ENCODE measurements around the gene ZNF385C. TPM values are rescaled to one million over a fixed set of nuclear protein-coding genes. Genes with fewer than 3 reads are reported as not detected.

Gene ZNF385C
- total RNA-seq, 2 donors from 2014 or later, result 1.4 to 2.1 TPM

- H3K36me3 Mint-ChIP-seq (ENCODE audit: low read depth), result peaks cover 91% of the 10 kb centered on the region
- TF ChIP-seq, protein P1, sequence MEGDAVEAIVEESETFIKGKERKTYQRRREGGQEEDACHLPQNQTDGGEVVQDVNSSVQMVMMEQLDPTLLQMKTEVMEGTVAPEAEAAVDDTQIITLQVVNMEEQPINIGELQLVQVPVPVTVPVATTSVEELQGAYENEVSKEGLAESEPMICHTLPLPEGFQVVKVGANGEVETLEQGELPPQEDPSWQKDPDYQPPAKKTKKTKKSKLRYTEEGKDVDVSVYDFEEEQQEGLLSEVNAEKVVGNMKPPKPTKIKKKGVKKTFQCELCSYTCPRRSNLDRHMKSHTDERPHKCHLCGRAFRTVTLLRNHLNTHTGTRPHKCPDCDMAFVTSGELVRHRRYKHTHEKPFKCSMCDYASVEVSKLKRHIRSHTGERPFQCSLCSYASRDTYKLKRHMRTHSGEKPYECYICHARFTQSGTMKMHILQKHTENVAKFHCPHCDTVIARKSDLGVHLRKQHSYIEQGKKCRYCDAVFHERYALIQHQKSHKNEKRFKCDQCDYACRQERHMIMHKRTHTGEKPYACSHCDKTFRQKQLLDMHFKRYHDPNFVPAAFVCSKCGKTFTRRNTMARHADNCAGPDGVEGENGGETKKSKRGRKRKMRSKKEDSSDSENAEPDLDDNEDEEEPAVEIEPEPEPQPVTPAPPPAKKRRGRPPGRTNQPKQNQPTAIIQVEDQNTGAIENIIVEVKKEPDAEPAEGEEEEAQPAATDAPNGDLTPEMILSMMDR (conservative IDR thresholded peaks at IDR 0.05), result no peak
- H3K4me3 ChIP-seq (ENCODE audit: low read length), result no peak overlapping the region
- no peaks in the 10 kb centered on the region for H3K9me3 ChIP-seq (ENCODE audit: control insufficient read depth, low read length)
- H3K27me3 ChIP-seq (ENCODE audit: control insufficient read depth, insufficient read depth, low read length, poor library complexity, severe bottlenecking), result no peaks in the 10 kb centered on the region
- no peak for DNase-seq
- no peak overlapping the region for H3K27ac ChIP-seq (ENCODE audit: low read depth, low read length)
- no peak overlapping the region for H3K27ac Mint-ChIP-seq
- H3K27me3 Mint-ChIP-seq (ENCODE audit: insufficient read depth), result no peaks in the 10 kb centered on the region
- no peak overlapping the region for H3K9ac ChIP-seq (ENCODE audit: extremely low read depth, low read length, poor library complexity, severe bottlenecking)
- H3K4me1 ChIP-seq (ENCODE audit: control insufficient read depth, insufficient read depth, low read length), result no peaks in the 10 kb centered on the region
- H3K4me1 Mint-ChIP-seq, result no peaks in the 10 kb centered on the region
- 96 to 100% methylated on average over 2 to 3 of the region's 3 CpGs for WGBS, 2 experiments (ENCODE audit: insufficient coverage in 1 of 2, insufficient read length in 1 of 2)
- H3K36me3 ChIP-seq (ENCODE audit: control insufficient read depth, insufficient read depth, low read length), result peaks cover 95% of the 10 kb centered on the region
- no peaks in the 10 kb centered on the region for H3K9me3 Mint-ChIP-seq
- no peak overlapping the region for H3K4me3 Mint-ChIP-seq
These were observed 110.6 kb downstream of the ZNF385C start for GRCh38 chr17:41987642-41988041.

GRCh38 chr17:41986634-41987033 is 111.6 kb downstream of the ZNF385C start:
- H3K27me3 ChIP-seq (ENCODE audit: control insufficient read depth, insufficient read depth, low read length, poor library complexity, severe bottlenecking), result no peaks in the 10 kb centered on the region
- peaks cover 97% of the 10 kb centered on the region for H3K36me3 ChIP-seq (ENCODE audit: control insufficient read depth, insufficient read depth, low read length)
- Mint-ChIP-seq H3K9me3 (no peaks in the 10 kb centered on the region), H3K27ac (no peak overlapping the region), H3K4me1 (no peaks in the 10 kb centered on the region), H3K4me3 (no peak overlapping the region), H3K27me3 (ENCODE audit: insufficient read depth) (no peaks in the 10 kb centered on the region), H3K36me3 (ENCODE audit: low read depth) (peaks cover 91% of the 10 kb centered on the region)
- H3K4me1 ChIP-seq (ENCODE audit: control insufficient read depth, insufficient read depth, low read length), result no peaks in the 10 kb centered on the region
- no peak for DNase-seq
- H3K27ac ChIP-seq (ENCODE audit: low read depth, low read length), result no peak overlapping the region
- no peak overlapping the region for H3K9ac ChIP-seq (ENCODE audit: extremely low read depth, low read length, poor library complexity, severe bottlenecking)
- TF ChIP-seq, protein P1 (conservative IDR thresholded peaks at IDR 0.05), result no peak
- no peak overlapping the region for H3K4me3 ChIP-seq (ENCODE audit: low read length)
- no peaks in the 10 kb centered on the region for H3K9me3 ChIP-seq (ENCODE audit: control insufficient read depth, low read length)
- WGBS, 2 experiments (ENCODE audit: insufficient coverage in 1 of 2, insufficient read length in 1 of 2), result 100% methylated on average over 1 of the region's 1 CpG; no CpG with 5 or more reads in 1 of the 2 experiments

DNA sequence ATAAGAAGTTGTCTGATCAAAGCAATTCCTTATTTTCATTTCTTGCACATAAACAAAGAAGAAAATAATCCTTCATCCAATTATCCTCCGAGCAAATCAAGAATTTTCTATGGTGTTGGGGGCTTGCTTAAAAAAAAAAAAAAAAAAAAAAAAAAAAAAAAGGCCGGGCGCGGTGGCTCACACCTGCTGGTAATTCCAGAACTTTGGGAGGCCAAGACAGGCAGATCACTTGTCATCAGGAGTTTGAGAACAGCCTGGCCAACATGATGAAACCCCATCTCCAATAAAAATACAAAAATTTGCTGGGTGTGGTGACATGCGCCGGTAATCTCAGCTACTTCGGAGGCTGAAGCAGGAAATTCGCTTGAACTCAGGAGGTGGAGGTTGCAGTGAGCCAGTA is 112.4 kb downstream of the ZNF385C start:
- no peaks in the 10 kb centered on the region for H3K9me3 ChIP-seq (ENCODE audit: control insufficient read depth, low read length)
- no peaks in the 10 kb centered on the region for H3K4me1 ChIP-seq (ENCODE audit: control insufficient read depth, insufficient read depth, low read length)
- no peak overlapping the region for H3K27ac Mint-ChIP-seq
- H3K27me3 ChIP-seq (ENCODE audit: control insufficient read depth, insufficient read depth, low read length, poor library complexity, severe bottlenecking), result no peaks in the 10 kb centered on the region
- peaks cover 90% of the 10 kb centered on the region for H3K36me3 Mint-ChIP-seq (ENCODE audit: low read depth)
- no peak for DNase-seq
- no peak overlapping the region for H3K4me3 Mint-ChIP-seq
- peaks cover 96% of the 10 kb centered on the region for H3K36me3 ChIP-seq (ENCODE audit: control insufficient read depth, insufficient read depth, low read length)
- no peaks in the 10 kb centered on the region for H3K27me3 Mint-ChIP-seq (ENCODE audit: insufficient read depth)
- H3K4me3 ChIP-seq (ENCODE audit: low read length), result no peak overlapping the region
- no peak overlapping the region for H3K9ac ChIP-seq (ENCODE audit: extremely low read depth, low read length, poor library complexity, severe bottlenecking)
- whole genome bisulfite sequencing, 2 experiments (ENCODE audit: insufficient coverage in 1 of 2, insufficient read length in 1 of 2), result 91 to 95% methylated on average over 5 to 8 of the region's 8 CpGs
- TF ChIP-seq, protein P1 (conservative IDR thresholded peaks at IDR 0.05), result no peak
- H3K4me1 Mint-ChIP-seq, result no peaks in the 10 kb centered on the region
- H3K9me3 Mint-ChIP-seq, result no peaks in the 10 kb centered on the region
- no peak overlapping the region for H3K27ac ChIP-seq (ENCODE audit: low read depth, low read length)

Data from endodermal cell (in vitro differentiated cells).